Heart left ventricle (tissue), 13 donors: ENCODE results near the gene CMIP.

Source experiments
- CTCF ChIP-seq, 12 donors: fragments of 200-600 bp; sonication (generic) in 4 of 12; IDR thresholded peaks; one replicate each; pipeline versions ENCODE4 v1.5.0 to v1.8.0; 2018 to 2022; ENCODE audit warnings: antibody characterized with exemption in 12 of 12, mild to moderate bottlenecking in 5 of 12
- POLR2A ChIP-seq, 2 donors: fragments of 450-650 bp; IDR thresholded peaks; one replicate each; pipeline ENCODE4 v1.6.1; 2017; ENCODE audit warnings: antibody characterized with exemption in 2 of 2, mild to moderate bottlenecking in 2 of 2, moderate library complexity in 2 of 2
- donor health status: ischemic (EF 13 %, LVEDD 7.1; RV severe dilation, severe dysfunction).
- donor health status: DM: no; HTN: yes; CAD: no.
- donor health status: DM: no; HTN: no; CAD: no.
- donor health status: ischemic (EF 25% LVEDD 6.9; RV normal size, moderate dysfunction).
- donor health status: ischemic (EF 25% LVEDD 5.7; RV mildly dilated, moderate dysfunction).
- donor health status: ischemic (EF 35%, LVEDD 5.7; RV mildly dilated, moderate dysfunction).
- donor health status: nonischemic (EF 11% LVEDD 7.7; RV severe dilation, severe dysfunction).
- donor health status: DM: yes; HTN: yes; CAD: no.
- donor health status: PGD.
- donor health status: ischemic (EF 29% LVEDD 5.4; RV normal size, mild dysfunction).
- donor health status: nonischemic (EF 23%, LVEDD 6.1; RV moderate dilation, normal function).

- TF ChIP-seq POLR2A (IDR thresholded peaks at IDR 0.05) (no peak), CTCF (IDR thresholded peaks at IDR 0.05) (no peak)
Measured at GRCh38 chr16:81397879-81398520, 46.6 kb upstream of the CMIP start.
